H1 (cell line): ENCODE results near the gene PKP1. TPM values are rescaled to one million over a fixed set of nuclear protein-coding genes. Genes with fewer than 3 reads are reported as not detected.

ENCODE experiments used
- CTCF ChIA-PET: fragments of 300-600 bp; sonication (Branson Sonifier 250); formaldehyde crosslinking; loops from one replicate; lab custom pipeline; 2021; ENCODE audit not compliant: partially characterized antibody; lab: Charles Lee
- POLR2A ChIA-PET: fragments of 300-600 bp; sonication (Branson Sonifier 250); formaldehyde crosslinking; loops from one replicate; lab custom pipeline; 2021; ENCODE audit warnings: inconsistent platforms; ENCODE audit not compliant: partially characterized antibody; lab: Charles Lee
- DNase-seq, 2 experiments: peaks; one replicate each; pipeline versions ENCODE4 v3.0.0 to v3.0.0-alpha.2; 2010 to 2022; ENCODE audit warnings: low spot score in 2 of 2, low read depth in 1 of 2, mixed read lengths in 1 of 2
- FAIRE-seq: peaks from 2 replicates; lab custom pipeline; 2011; peaks lifted over from hg19 to GRCh38; lab: Jason Lieb, UNC
- H2AFZ ChIP-seq: 2 replicates; pipeline ENCODE4 v1.8.1; 2012; ENCODE audit warnings: low read length, inconsistent platforms
- H2AK5ac ChIP-seq: 2 replicates; pipeline ENCODE4 v1.6.1; 2013; ENCODE audit warnings: low read depth, low read length
- H2BK120ac ChIP-seq: replicated peaks from 2 replicates; pipeline ENCODE3; 2013; ENCODE audit warnings: low read depth, low read length, inconsistent platforms
- H2BK12ac ChIP-seq: 2 replicates; pipeline ENCODE4 v1.6.1; 2013; ENCODE audit warnings: low read depth, low read length
- H2BK15ac ChIP-seq: 2 replicates; pipeline ENCODE4 v1.6.1; 2013; ENCODE audit warnings: low read length
- H2BK20ac ChIP-seq: 2 replicates; pipeline ENCODE4 v1.6.1; 2013; ENCODE audit warnings: low read length
- H2BK5ac ChIP-seq: 2 replicates; pipeline ENCODE4 v1.6.1; 2013; ENCODE audit warnings: low read depth, low read length
- H3K14ac ChIP-seq: 2 replicates; pipeline ENCODE4 v1.6.1; 2013; ENCODE audit warnings: inconsistent platforms; ENCODE audit not compliant: insufficient read length
- H3K18ac ChIP-seq: 2 replicates; pipeline ENCODE4 v1.6.1; 2013; ENCODE audit warnings: low read length; ENCODE audit errors: extremely low read depth
- H3K23ac ChIP-seq: 2 replicates; pipeline ENCODE4 v1.6.1; 2013; ENCODE audit warnings: inconsistent platforms; ENCODE audit not compliant: insufficient read length
- H3K23me2 ChIP-seq: 2 replicates; pipeline ENCODE4 v1.6.1; 2013; ENCODE audit warnings: low read depth, low read length
- H3K27ac ChIP-seq: 2 replicates; pipeline ENCODE4 v1.6.1; 2011; ENCODE audit warnings: low read depth, low read length, inconsistent platforms
- H3K27me3 ChIP-seq, 4 experiments: replicated peaks in 1 of 4; 1 replicate in 1 of 4; 2 replicates in 3 of 4; pipeline versions ENCODE4 v1.6.1 to v1.8.1; 2011 to 2013; ENCODE audit warnings: low read length in 3 of 4, mild to moderate bottlenecking in 3 of 4, inconsistent platforms in 2 of 4, mixed read lengths in 2 of 4, moderate library complexity in 1 of 4; ENCODE audit not compliant: control insufficient read depth in 3 of 4, insufficient read depth in 3 of 4; ENCODE audit errors: extremely low read depth in 1 of 4
- H3K36me3 ChIP-seq, 4 experiments: 2 replicates each; pipeline versions ENCODE4 v1.6.1 to v1.8.1; 2011 to 2013; ENCODE audit warnings: mild to moderate bottlenecking in 4 of 4, low read length in 3 of 4, moderate library complexity in 2 of 4, control low read depth in 1 of 4, inconsistent platforms in 1 of 4; ENCODE audit not compliant: insufficient read depth in 4 of 4, control insufficient read depth in 2 of 4
- H3K4ac ChIP-seq: replicated peaks from 2 replicates; pipeline ENCODE3; 2013; ENCODE audit warnings: low read length, low read depth, mixed read lengths, inconsistent platforms; ENCODE audit not compliant: insufficient read length
- H3K4me1 ChIP-seq, 4 experiments: replicated peaks in 1 of 4; 1 replicate in 1 of 4; 2 replicates in 3 of 4; pipeline versions ENCODE4 v1.6.1 to v1.8.1; 2011 to 2013; ENCODE audit warnings: low read length in 3 of 4, inconsistent platforms in 2 of 4, mixed read lengths in 1 of 4; ENCODE audit not compliant: insufficient read depth in 4 of 4, control insufficient read depth in 3 of 4
- H3K4me2 ChIP-seq, 2 experiments: 2 replicates each; pipeline versions ENCODE4 v1.6.1 to v1.8.1; 2011 to 2013; ENCODE audit warnings: low read depth in 2 of 2, low read length in 2 of 2, control low read depth in 1 of 2, inconsistent platforms in 1 of 2, mild to moderate bottlenecking in 1 of 2; ENCODE audit not compliant: insufficient read depth in 1 of 2
- H3K4me3 ChIP-seq, 4 experiments: fragments of 200-600, 300-600 bp in 1 of 4; sonication (generic), shearing (Covaris generic), sonication (Bioruptor Twin) in 1 of 4; 2 replicates each; pipeline versions ENCODE4 v1.5.1 to v1.8.1; 2011 to 2016; ENCODE audit warnings: low read length in 4 of 4, low read depth in 3 of 4, control low read depth in 2 of 4, inconsistent platforms in 2 of 4, mild to moderate bottlenecking in 2 of 4, mixed read lengths in 1 of 4, moderate library complexity in 1 of 4; ENCODE audit not compliant: insufficient read depth in 2 of 4; ENCODE audit errors: extremely low read depth in 1 of 4
- H3K56ac ChIP-seq: replicated peaks from 2 replicates; pipeline ENCODE3; 2013; ENCODE audit warnings: low read depth, mild to moderate bottlenecking, mixed read lengths, low read length, inconsistent platforms; ENCODE audit not compliant: insufficient read length
- H3K79me1 ChIP-seq: 2 replicates; pipeline ENCODE4 v1.6.1; 2013; ENCODE audit warnings: low read depth, low read length, control low read depth
- H3K79me2 ChIP-seq, 2 experiments: 2 replicates each; pipeline versions ENCODE4 v1.6.1 to v1.8.1; 2012 to 2013; ENCODE audit warnings: low read length in 2 of 2, mild to moderate bottlenecking in 2 of 2, inconsistent platforms in 1 of 2; ENCODE audit not compliant: insufficient read depth in 2 of 2, control insufficient read depth in 1 of 2
- H3K9ac ChIP-seq, 4 experiments: replicated peaks in 1 of 4; 1 replicate in 1 of 4; 2 replicates in 3 of 4; pipeline versions ENCODE4 v1.6.1 to v1.8.1; 2011 to 2013; ENCODE audit warnings: low read depth in 3 of 4, low read length in 3 of 4, control low read depth in 2 of 4, mild to moderate bottlenecking in 2 of 4, moderate library complexity in 2 of 4, inconsistent platforms in 1 of 4; ENCODE audit errors: extremely low read depth in 1 of 4
- H3K9me3 ChIP-seq, 2 experiments: 2 replicates each; pipeline versions ENCODE4 v1.6.1 to v1.8.1; 2012 to 2013; ENCODE audit warnings: mild to moderate bottlenecking in 2 of 2, moderate library complexity in 2 of 2, control low read depth in 1 of 2, inconsistent platforms in 1 of 2, low read depth in 1 of 2, low read length in 1 of 2, mixed read lengths in 1 of 2; ENCODE audit not compliant: insufficient read depth in 2 of 2
- H4K20me1 ChIP-seq, 2 experiments: replicated peaks in 1 of 2; 2 replicates each; pipeline versions ENCODE3 to v1.8.1; 2011 to 2013; ENCODE audit warnings: inconsistent platforms in 2 of 2, low read length in 2 of 2, mild to moderate bottlenecking in 1 of 2; ENCODE audit not compliant: insufficient read depth in 2 of 2, control insufficient read depth in 1 of 2
- H4K5ac ChIP-seq: 2 replicates; pipeline ENCODE4 v1.6.1; 2013; ENCODE audit warnings: low read length, low read depth, mixed read lengths, inconsistent platforms; ENCODE audit not compliant: insufficient read length
- H4K8ac ChIP-seq: 2 replicates; pipeline ENCODE4 v1.8.0; 2013; ENCODE audit warnings: mild to moderate bottlenecking, moderate library complexity, low read length, inconsistent platforms; ENCODE audit not compliant: insufficient read depth; ENCODE audit errors: extremely low read depth
- H4K91ac ChIP-seq: replicated peaks from 2 replicates; pipeline ENCODE3; 2013; ENCODE audit warnings: low read length, mixed read lengths, inconsistent platforms; ENCODE audit not compliant: insufficient read length
- CEBPB ChIP-seq: IDR thresholded peaks from 2 replicates; pipeline ENCODE4 v1.6.1; 2012; ENCODE audit warnings: low read depth, low read length
- CTCF ChIP-seq, 3 experiments: IDR thresholded peaks; 1 replicate in 2 of 3; 2 replicates in 1 of 3; pipeline versions ENCODE4 v1.5.1 to v1.6.1; 2011; ENCODE audit warnings: low read length in 3 of 3, mild to moderate bottlenecking in 3 of 3, inconsistent platforms in 2 of 3, low read depth in 1 of 3, moderate library complexity in 1 of 3; ENCODE audit not compliant: insufficient read depth in 1 of 3; ENCODE audit errors: control extremely low read depth in 1 of 3
- MAFK ChIP-seq: IDR thresholded peaks from 2 replicates; pipeline ENCODE4 v1.6.1; 2012; ENCODE audit warnings: low read depth, mild to moderate bottlenecking, improper control_type of control experiment, low read length
- POLR2A ChIP-seq, 2 experiments: IDR thresholded peaks; 1 replicate in 1 of 2; 2 replicates in 1 of 2; pipeline ENCODE4 v1.6.1; 2011; ENCODE audit warnings: low read depth in 2 of 2, low read length in 2 of 2, mild to moderate bottlenecking in 2 of 2; ENCODE audit errors: control extremely low read depth in 1 of 2
- SAP30 ChIP-seq: fragments of 300-600 bp; sonication (generic); IDR thresholded peaks from 2 replicates; pipeline ENCODE4 v1.7.1; 2012; ENCODE audit warnings: low read length, moderate library complexity, mild to moderate bottlenecking, inconsistent platforms; ENCODE audit not compliant: insufficient read depth, insufficient replicate concordance
- SRF ChIP-seq: IDR thresholded peaks from 2 replicates; pipeline ENCODE4 v1.6.1; 2011; ENCODE audit warnings: mild to moderate bottlenecking, low read depth, low read length, moderate library complexity
- ZNF274 ChIP-seq: IDR thresholded peaks from 2 replicates; pipeline ENCODE4 v1.7.0; 2012; ENCODE audit warnings: low read length, borderline replicate concordance; ENCODE audit errors: extremely low read depth
- WGBS, 2 experiments: shearing (Covaris generic) in 1 of 2; methylation state at CpG; one replicate each; pipeline versions ENCODE4 v1.1.6 to v1.1.7; 2013 to 2015; ENCODE audit warnings: low lambda C conversion rate in 2 of 2, mixed read lengths in 2 of 2, inconsistent platforms in 1 of 2, low coverage in 1 of 2, missing lambda C conversion rate in 1 of 2; ENCODE audit not compliant: insufficient replicate concordance in 2 of 2, insufficient coverage in 1 of 2, insufficient read length in 1 of 2; ENCODE audit errors: extremely low coverage in 1 of 2, missing lambda C conversion rate in 1 of 2; 5-methylcytosine and 5-hydroxymethylcytosine counted together
- polyA plus RNA-seq, 7 experiments: library from polyadenylated mRNA; depleted of rRNA in 3 of 7; stranded (reverse) in 5 of 7; unstranded in 2 of 7; fragments of >200 nt in 5 of 7; fragments of 200-250 nt in 2 of 7; gene quantifications; 1 replicate in 5 of 7; 2 replicates in 1 of 7; 4 replicates in 1 of 7; pipeline versions ENCODE4 v1.2.1 to v1.2.3, GENCODE V29; 2011 to 2013; ENCODE audit warnings: missing spikeins in 2 of 7, mixed read lengths in 2 of 7
- total RNA-seq: library from RNA; stranded (reverse); fragmentation: NEBNext Ultra II Directional; extraction: Animal tissue kit (Norgen Biotek cat#: 25700); gene quantifications from 2 replicates; pipeline ENCODE4 v1.2.1, GENCODE V29; 2021

The PKP1 gene
- total and polyA plus RNA-seq, 2 of the 8 experiments (the other 6 are each of a cell fraction or from before 2014, with no cell fraction given): 0.21 to 0.95 TPM

GRCh38 chr1:201269281-201269680, 14.0 kb upstream of the PKP1 start:
- H3K4me1 ChIP-seq: peaks cover 0 to 4% (median 0%) of the 10 kb centered on the region in 4 experiments; a peak in 2 of 7 replicates
- 92% methylated on average over 7 of the region's 7 CpGs; no CpG with 5 or more reads in 1 of the 2 experiments for WGBS, 2 experiments
- no peaks in the 10 kb centered on the region for H3K79me2 ChIP-seq
- H3K23me2 ChIP-seq: no peaks in the 10 kb centered on the region; the same call in 1 of the 2 replicates
- H4K8ac ChIP-seq: no peak overlapping the region
- H2AK5ac ChIP-seq: no peak overlapping the region
- no peak overlapping the region for H3K18ac ChIP-seq
- no peak overlapping the region for H3K4me2 ChIP-seq
- H3K9me3 ChIP-seq: no peaks in the 10 kb centered on the region
- H2AFZ ChIP-seq: no peak overlapping the region
- no peak overlapping the region for H2BK120ac ChIP-seq
- H4K20me1 ChIP-seq: no peaks in the 10 kb centered on the region
- H2BK20ac ChIP-seq: no peak overlapping the region
- FAIRE-seq (no peak), DNase-seq (no peak)
- H3K56ac ChIP-seq: no peak overlapping the region
- no peak overlapping the region for H4K91ac ChIP-seq
- no peak overlapping the region for H3K4me3 ChIP-seq
- no peak overlapping the region for H2BK12ac ChIP-seq
- H3K4ac ChIP-seq: no peak overlapping the region
- no peak overlapping the region for H3K23ac ChIP-seq
- no peaks in the 10 kb centered on the region for H3K36me3 ChIP-seq
- H3K79me1 ChIP-seq: no peaks in the 10 kb centered on the region
- no peak overlapping the region for H3K27ac ChIP-seq
- H2BK5ac ChIP-seq: no peak overlapping the region
- ChIA-PET CTCF (interaction anchor here (0.9 to 2.9 kb wide), 5 partner anchors 10 to 194 kb away, joined by 3 to 11 read pairs (median 5); no protein-coding TSS in a partner anchor), POLR2A (interaction anchor here (0.9 kb wide), 1 partner anchor 9 kb away, joined by 4 read pairs; no protein-coding TSS in a partner anchor)
- no peak overlapping the region for H4K5ac ChIP-seq
- H2BK15ac ChIP-seq: no peak overlapping the region
- H3K27me3 ChIP-seq: no peaks in the 10 kb centered on the region; a peak in 1 of 7 replicates
- H3K14ac ChIP-seq: no peak overlapping the region
- no peak overlapping the region for H3K9ac ChIP-seq
- no peak for TF ChIP-seq ZNF274
- no peak for TF ChIP-seq CEBPB
- no peak for TF ChIP-seq MAFK
- no peak for TF ChIP-seq POLR2A (IDR thresholded peaks at IDR 0.05; ENCODE audit: control extremely low read depth in 1 of 2, low read depth in 2 of 2, low read length in 2 of 2)
- no peak for TF ChIP-seq SRF
- no peak for TF ChIP-seq CTCF (IDR thresholded peaks at IDR 0.05; ENCODE audit: control extremely low read depth in 1 of 3, insufficient read depth in 1 of 3, low read depth in 1 of 3, low read length in 3 of 3)
- TF ChIP-seq SAP30: no peak
